ENCODE results near the gene KCNK3.
A peak's percentile ranks its signal among the peaks of the same experiment; 100 is the strongest.

Gene KCNK3

GRCh38 chr2:26649322-26649721 lies 43.2 kb upstream of the KCNK3 start:
- no peak for TF ChIP-seq CTCF (IDR thresholded peaks at IDR 0.05; ENCODE audit: low read length, missing control alignments)
- DNase-seq (ENCODE audit: low read depth), result no peak
- no peak overlapping the region for H3K4me3 ChIP-seq (replicated peaks; ENCODE audit: low read depth, low read length)

GRCh38 chr2:26649992-26650712 lies 42.4 kb upstream of the KCNK3 start:
- TF ChIP-seq CTCF (IDR thresholded peaks at IDR 0.05; ENCODE audit: low read length, missing control alignments), result no peak
- H3K4me3 ChIP-seq (replicated peaks; ENCODE audit: low read depth, low read length), result no peak overlapping the region
- no peak for DNase-seq (ENCODE audit: low read depth)

GRCh38 chr2:26650713-26651469 lies 41.6 kb upstream of the KCNK3 start:
- TF ChIP-seq CTCF (IDR thresholded peaks at IDR 0.05; ENCODE audit: low read length, missing control alignments), result no peak
- no peak overlapping the region for H3K4me3 ChIP-seq (replicated peaks; ENCODE audit: low read depth, low read length)

GRCh38 chr2:26651470-26651771 lies 41.1 kb upstream of the KCNK3 start:
- no peak for TF ChIP-seq CTCF (IDR thresholded peaks at IDR 0.05; ENCODE audit: low read length, missing control alignments)
- no peak for DNase-seq (ENCODE audit: low read depth)
- H3K4me3 ChIP-seq (replicated peaks; ENCODE audit: low read depth, low read length), result no peak overlapping the region

More at GRCh38 chr2:26650713-26651469, 41.6 kb upstream of the KCNK3 start:
- DNase-seq (ENCODE audit: low read depth), result no peak

- no peak for TF ChIP-seq CTCF (IDR thresholded peaks at IDR 0.05; ENCODE audit: low read length, missing control alignments)
- H3K4me3 ChIP-seq (replicated peaks; ENCODE audit: low read depth, low read length), result no peak overlapping the region
- DNase-seq (ENCODE audit: low read depth), result no peak
Observed at GRCh38 chr2:26651799-26652198, 40.7 kb upstream of the KCNK3 start.

GRCh38 chr2:26652361-26653041 lies 40.0 kb upstream of the KCNK3 start:
- TF ChIP-seq CTCF (IDR thresholded peaks at IDR 0.05; ENCODE audit: low read length, missing control alignments), result no peak
- peak; percentile 83 for DNase-seq (ENCODE audit: low read depth)

More at GRCh38 chr2:26652361-26653041, 40.0 kb upstream of the KCNK3 start:
- no peak overlapping the region for H3K4me3 ChIP-seq (replicated peaks; ENCODE audit: low read depth, low read length)
